AG09319 (cell line): ENCODE results near the gene LHX6.

Experiments
- DNase-seq: peaks from one replicate; pipeline ENCODE4 v3.0.0-alpha.2; 2010; ENCODE audit warnings: low read depth; ENCODE audit errors: extremely low read depth
- TF ChIP-seq, protein P1 (sequence below): IDR thresholded peaks from 2 replicates; pipeline ENCODE4 v1.5.1; 2011; ENCODE audit warnings: low read depth, mild to moderate bottlenecking, inconsistent platforms, low read length, moderate library complexity

LHX6 gene

DNA sequence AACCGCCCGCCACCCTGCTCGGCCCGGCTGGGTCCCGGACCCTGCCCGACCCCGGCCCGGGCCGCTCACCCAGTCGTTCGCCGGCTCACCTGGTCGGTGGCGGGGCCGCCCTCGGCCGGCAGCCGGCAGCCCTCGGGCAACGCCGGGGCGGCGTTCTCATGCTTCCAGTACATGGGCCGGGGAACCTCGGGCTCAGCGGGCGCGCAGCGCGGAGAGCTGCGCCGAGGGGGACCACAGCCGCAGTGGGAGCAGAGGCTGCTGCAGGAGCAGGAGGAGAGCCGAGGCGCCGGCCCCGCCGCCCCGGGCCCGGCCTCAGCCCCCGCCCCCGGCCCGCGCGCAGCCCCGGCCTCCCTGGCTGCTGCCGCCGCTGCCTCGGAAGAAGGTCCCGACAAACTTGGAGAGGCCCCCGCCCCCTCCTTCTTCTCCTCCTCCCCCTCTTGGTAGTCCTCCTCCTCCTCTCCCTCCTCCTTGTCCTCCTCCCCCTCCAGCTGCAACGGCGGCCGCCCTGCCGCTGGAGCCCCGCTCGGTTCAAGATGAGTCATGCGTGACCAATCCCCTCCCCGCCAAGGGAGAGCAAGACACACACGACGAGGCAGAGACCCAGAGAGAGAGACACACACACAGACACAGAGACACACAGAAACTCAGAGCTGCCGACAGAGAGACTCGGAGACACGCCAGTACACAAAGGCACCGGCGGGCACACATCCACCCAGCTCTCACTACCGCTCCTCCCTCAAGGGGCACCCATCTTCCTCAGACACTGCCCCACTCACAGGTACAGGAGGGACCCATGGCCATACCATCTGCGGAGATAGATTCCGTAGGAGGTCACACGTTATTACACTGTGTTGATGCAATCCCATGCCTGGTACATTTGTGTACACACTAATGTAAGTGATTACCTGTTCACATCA, at the start of gene LHX6:
TSS of gene LHX6 (minus strand) at position 390 of the 917 bp plus-strand sequence. CDS start at position 173, 217 bp downstream.
- TF ChIP-seq, protein P1, sequence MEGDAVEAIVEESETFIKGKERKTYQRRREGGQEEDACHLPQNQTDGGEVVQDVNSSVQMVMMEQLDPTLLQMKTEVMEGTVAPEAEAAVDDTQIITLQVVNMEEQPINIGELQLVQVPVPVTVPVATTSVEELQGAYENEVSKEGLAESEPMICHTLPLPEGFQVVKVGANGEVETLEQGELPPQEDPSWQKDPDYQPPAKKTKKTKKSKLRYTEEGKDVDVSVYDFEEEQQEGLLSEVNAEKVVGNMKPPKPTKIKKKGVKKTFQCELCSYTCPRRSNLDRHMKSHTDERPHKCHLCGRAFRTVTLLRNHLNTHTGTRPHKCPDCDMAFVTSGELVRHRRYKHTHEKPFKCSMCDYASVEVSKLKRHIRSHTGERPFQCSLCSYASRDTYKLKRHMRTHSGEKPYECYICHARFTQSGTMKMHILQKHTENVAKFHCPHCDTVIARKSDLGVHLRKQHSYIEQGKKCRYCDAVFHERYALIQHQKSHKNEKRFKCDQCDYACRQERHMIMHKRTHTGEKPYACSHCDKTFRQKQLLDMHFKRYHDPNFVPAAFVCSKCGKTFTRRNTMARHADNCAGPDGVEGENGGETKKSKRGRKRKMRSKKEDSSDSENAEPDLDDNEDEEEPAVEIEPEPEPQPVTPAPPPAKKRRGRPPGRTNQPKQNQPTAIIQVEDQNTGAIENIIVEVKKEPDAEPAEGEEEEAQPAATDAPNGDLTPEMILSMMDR: no peak

DNA sequence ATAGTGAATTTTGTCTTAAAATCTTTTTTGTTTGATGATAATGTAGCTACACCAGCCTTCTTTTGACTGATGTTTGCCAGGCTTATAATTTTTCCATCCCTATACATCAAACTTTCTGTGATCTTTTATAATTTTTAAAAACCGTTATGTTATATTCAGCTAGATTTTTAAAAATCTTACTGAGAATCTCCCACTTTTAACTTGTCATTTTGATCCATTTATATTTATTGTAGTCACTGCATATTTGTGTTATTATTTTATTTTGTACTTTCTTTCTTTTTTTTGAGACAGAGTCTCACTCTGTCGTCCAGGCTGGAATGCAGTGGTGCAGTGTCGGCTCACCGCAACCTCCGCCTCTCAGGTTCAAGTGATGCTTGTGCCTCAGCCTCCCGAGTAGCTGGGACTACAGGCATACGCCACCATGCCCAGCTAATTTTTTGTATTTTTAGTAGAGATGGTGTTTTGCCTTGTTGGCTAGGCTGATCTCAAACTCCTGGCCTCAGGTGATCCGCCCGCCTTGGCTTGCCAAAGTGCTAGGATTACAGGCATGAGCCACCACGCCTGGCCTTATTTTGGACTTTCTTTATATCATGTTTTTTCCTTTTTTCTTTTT, 48.6 kb upstream of the LHX6 start:
- TF ChIP-seq, protein P1: no peak
- DNase-seq: no peak

More for the DNA sequence above, at the start of gene LHX6:
- no peak for DNase-seq

DNA sequence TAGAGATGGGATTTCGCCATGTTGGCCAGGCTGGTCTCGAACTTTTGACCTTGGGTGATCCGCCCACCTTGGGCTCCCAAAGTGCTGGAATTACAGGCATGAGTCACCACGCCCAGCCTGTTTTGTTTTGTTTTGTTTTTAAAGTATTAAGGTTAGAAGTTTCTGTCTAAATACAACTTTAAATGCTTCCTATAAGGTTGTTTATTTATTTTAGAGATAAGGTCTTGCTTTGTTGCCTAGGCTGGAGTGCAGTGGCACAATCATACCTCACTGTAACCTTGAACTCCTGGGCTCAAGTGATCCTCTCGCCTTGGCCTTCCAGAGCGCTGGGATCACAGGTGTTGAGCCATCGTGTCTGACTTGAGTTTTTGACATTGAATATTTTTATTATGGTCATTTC, 47.3 kb upstream of the LHX6 start:
- no peak for DNase-seq
- TF ChIP-seq, protein P1: no peak

DNA sequence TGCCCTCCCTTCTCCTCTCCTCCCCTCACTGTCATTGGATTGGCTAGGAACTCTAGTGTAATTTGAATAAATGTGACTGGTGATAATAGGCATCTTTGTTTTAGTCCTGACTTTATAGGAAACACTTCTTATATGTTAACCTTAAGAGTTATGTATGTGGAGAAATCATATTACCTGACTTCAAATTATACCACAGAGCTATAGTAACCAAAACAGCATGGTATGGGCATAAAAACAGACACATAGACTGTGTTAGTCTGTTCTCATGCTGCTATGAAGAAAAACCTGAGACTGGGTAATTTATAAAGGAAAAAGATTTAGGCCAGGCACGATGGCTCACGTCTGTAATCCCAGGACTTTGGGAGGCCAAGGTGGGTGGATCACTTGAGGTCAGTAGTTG, 45.3 kb upstream of the LHX6 start:
- TF ChIP-seq, protein P1: no peak
- DNase-seq: no peak

DNA sequence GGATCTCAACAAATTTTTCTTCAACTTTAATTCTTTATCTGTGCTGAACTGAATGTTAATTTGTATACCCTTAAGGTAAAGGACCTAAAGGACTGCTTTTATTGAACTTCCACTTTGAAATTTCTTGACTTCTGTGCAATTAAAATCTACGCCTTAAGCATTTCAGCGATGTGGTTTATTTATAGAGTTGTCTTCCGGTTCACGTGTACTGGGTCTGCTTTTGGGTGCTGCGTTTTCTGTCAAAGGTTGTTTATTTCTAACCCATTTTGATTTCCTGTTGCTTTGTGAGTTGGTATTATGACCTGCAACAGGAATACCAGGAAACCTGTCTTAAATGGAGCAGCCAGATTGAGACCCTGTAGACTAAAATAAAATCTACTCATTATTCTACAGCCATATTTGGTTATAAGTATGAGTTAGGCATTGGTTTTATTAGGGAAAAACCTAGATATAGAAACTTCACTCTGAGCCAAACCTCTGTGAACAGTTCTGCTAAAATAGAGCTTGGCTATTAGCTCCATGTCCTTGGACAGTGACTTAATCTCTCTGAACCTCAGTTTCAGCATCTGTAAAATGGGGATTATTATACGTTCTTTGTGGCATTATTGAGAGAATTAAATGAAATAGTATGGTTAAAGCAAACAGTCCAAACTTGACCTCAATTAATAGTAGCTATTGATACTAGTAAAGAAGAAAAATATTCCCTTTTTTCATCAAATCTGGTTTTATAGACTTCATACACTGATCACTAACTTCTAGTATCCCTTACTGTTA, 39.5 kb upstream of the LHX6 start:
- TF ChIP-seq, protein P1: no peak
- DNase-seq: no peak

DNA sequence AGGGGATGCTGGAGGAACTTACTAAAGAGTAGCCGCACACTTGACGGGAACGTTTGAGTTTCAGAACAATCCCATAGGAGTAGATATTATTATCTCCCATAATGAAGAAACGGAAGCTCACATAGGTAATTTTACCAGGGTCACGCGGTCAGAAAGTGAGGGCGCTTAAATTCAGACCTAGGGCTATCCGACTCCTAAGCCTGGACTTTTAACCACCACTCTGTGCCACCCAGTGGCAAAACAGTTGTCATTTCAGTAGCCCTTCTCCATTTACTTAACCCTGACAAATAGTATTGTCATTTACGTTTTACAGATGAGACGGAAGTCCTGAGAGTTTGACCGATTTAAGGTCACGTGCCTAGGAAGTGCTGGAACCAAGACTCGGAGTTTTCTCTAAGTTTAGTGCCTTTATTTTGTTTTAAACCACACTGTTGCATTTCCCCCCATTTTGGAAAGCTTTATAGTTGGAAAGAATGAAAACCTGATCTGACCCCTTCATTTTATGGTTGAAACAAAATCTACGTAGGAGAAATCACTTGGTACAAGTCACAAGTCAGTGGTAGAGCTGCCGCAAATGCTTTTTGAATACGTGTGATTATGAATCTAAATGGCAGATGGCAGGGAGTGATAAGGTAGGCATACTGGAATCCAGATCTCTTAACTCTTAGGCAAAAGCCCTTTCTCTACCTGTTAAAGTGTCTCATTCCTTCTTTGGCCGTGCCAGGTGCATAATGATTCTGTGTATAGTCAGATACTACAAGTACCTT, 36.6 kb upstream of the LHX6 start:
- TF ChIP-seq, protein P1: no peak; the same call in 1 of the 2 replicates
- no peak for DNase-seq
